AG04450 (cell line): ENCODE measurements around the gene TESK2. TPM values are rescaled to one million over a fixed set of nuclear protein-coding genes. Genes with fewer than 3 reads are reported as not detected.
"Not testable (repeated sequence)": the region's sequence is repeated elsewhere in the genome, so short reads cannot be mapped to it uniquely, and the experiment has no call there.

ENCODE experiments used
- CTCF ChIA-PET: fragments of 300-600, 350-600 bp; formaldehyde crosslinking; extraction: SDS; loops from one replicate; lab custom pipeline; 2022; ENCODE audit warnings: antibody characterized with exemption, inconsistent platforms; lab: Charles Lee
- POLR2A ChIA-PET: fragments of 350-600 bp; formaldehyde crosslinking; extraction: SDS; loops from one replicate; lab custom pipeline; 2021; ENCODE audit warnings: antibody characterized with exemption, inconsistent platforms; lab: Yijun Ruan, JAX
- DNase-seq: peaks from one replicate; pipeline ENCODE4 v3.0.0-alpha.2; 2011; ENCODE audit warnings: low read depth, low spot score
- H3K27ac ChIP-seq: one replicate; pipeline ENCODE4 v1.5.1; 2012; ENCODE audit warnings: low read depth, low read length, control low read depth
- H3K27me3 ChIP-seq: one replicate; pipeline ENCODE4 v1.6.0; 2012; ENCODE audit warnings: low read length; ENCODE audit not compliant: control insufficient read depth, insufficient read depth
- H3K4me3 ChIP-seq: 2 replicates; pipeline ENCODE4 v1.5.1; 2011; ENCODE audit warnings: mild to moderate bottlenecking, low read depth, low read length, control low read depth
- H3K9me3 ChIP-seq: 2 replicates; pipeline ENCODE4 v1.5.1; 2012; ENCODE audit warnings: low read length; ENCODE audit not compliant: control insufficient read depth, insufficient read depth
- CTCF ChIP-seq: IDR thresholded peaks from 2 replicates; pipeline ENCODE4 v1.5.1; 2011; ENCODE audit warnings: low read depth, low read length, control low read depth, inconsistent platforms
- polyA plus RNA-seq: library from polyadenylated mRNA; depleted of rRNA; stranded (reverse); fragments of >200 nt; gene quantifications from 2 replicates; pipeline ENCODE4 v1.2.3, GENCODE V29; 2011

The TESK2 gene
- polyA plus RNA-seq, 1 experiment = 2.6 TPM

GRCh38 chr1:45530632-45531135 is 39.7 kb upstream of the TESK2 start:
- POLR2A ChIA-PET = interaction anchor here (2.2 kb wide), 1 partner anchor 10 kb away, joined by 34 read pairs; the partner anchor contains the start of gene PRDX1

GRCh38 chr1:45526135-45526644 is 35.2 kb upstream of the TESK2 start:
- H3K4me3 ChIP-seq = no peak overlapping the region
- POLR2A ChIA-PET = no interaction called here
- no peak for DNase-seq
- H3K27me3 ChIP-seq = no peaks in the 10 kb centered on the region
- no peak overlapping the region for H3K27ac ChIP-seq
- CTCF ChIA-PET = no interaction called here
- no peak for TF ChIP-seq CTCF
- H3K9me3 ChIP-seq = peaks cover 3% of the 10 kb centered on the region; the same call in 1 of the 2 replicates

More at GRCh38 chr1:45530632-45531135, 39.7 kb upstream of the TESK2 start:
- Histone ChIP-seq H3K27me3 (no peaks in the 10 kb centered on the region), H3K9me3 (no peaks in the 10 kb centered on the region), H3K4me3 (no peak overlapping the region), H3K27ac (no peak overlapping the region)
- CTCF ChIA-PET = interaction anchor here (0.7 kb wide), 1 partner anchor 40 kb away, joined by 3 read pairs; no protein-coding TSS in a partner anchor
- no peak for TF ChIP-seq CTCF
- no peak for DNase-seq

GRCh38 chr1:45523975-45524374 is 33.0 kb upstream of the TESK2 start:
- not testable (repeated sequence) for H3K27me3 ChIP-seq, H3K9me3 ChIP-seq, H3K4me3 ChIP-seq, H3K27ac ChIP-seq, DNase-seq
- POLR2A ChIA-PET = interaction anchor here (0.6 to 1.3 kb wide), 2 partner anchors 15 to 27 kb away, joined by 4 read pairs; no protein-coding TSS in a partner anchor
- CTCF ChIA-PET = interaction anchor here (0.9 to 3.8 kb wide), 3 partner anchors 12 to 46 kb away, joined by 3 to 13 read pairs (median 4); no protein-coding TSS in a partner anchor

GRCh38 chr1:45523516-45523915 is 32.6 kb upstream of the TESK2 start:
- CTCF ChIA-PET = interaction anchor here (0.9 to 3.8 kb wide), 2 partner anchors 12 to 46 kb away, joined by 3 to 13 read pairs; no protein-coding TSS in a partner anchor
- H3K4me3 ChIP-seq, H3K27me3 ChIP-seq, H3K27ac ChIP-seq, H3K9me3 ChIP-seq, DNase-seq: not testable (repeated sequence)
- POLR2A ChIA-PET = interaction anchor here (1.3 kb wide), 1 partner anchor 28 kb away, joined by 4 read pairs; no protein-coding TSS in a partner anchor

GRCh38 chr1:45522324-45523104 is 31.6 kb upstream of the TESK2 start:
- H3K27me3 ChIP-seq = no peaks in the 10 kb centered on the region
- DNase-seq = no peak
- H3K9me3 ChIP-seq = peaks cover 3% of the 10 kb centered on the region; the same call in 1 of the 2 replicates
- H3K27ac ChIP-seq = peak overlapping the region; percentile 99
- POLR2A ChIA-PET = interaction anchor here (0.6 to 3.6 kb wide), 50 partner anchors 8 to 1547 kb away, joined by 3 to 134 read pairs (median 6); partner anchors contain the start of genes AKR1A1, ATP6V0B, BTBD19 and CCDC163
- peak overlapping the region; percentile 96 for H3K4me3 ChIP-seq
- CTCF ChIA-PET = interaction anchor here (0.9 to 3.8 kb wide), 2 partner anchors 11 to 29 kb away, joined by 3 to 13 read pairs; partner anchors contain the start of gene AKR1A1
- no peak for TF ChIP-seq CTCF
